WI38 (cell line): ENCODE results near the gene USH2A.

Source experiments
- H3K4me3 ChIP-seq: 2 replicates; pipeline ENCODE4 v1.5.1; 2011; ENCODE audit warnings: low read depth, mild to moderate bottlenecking, control low read depth, low read length
- CTCF ChIP-seq: IDR thresholded peaks from 2 replicates; pipeline ENCODE4 v1.5.1; 2012; ENCODE audit warnings: low read depth, mild to moderate bottlenecking, control low read depth, low read length

Gene USH2A

GRCh38 chr1:216258856-216259255 lies 164.4 kb downstream of the USH2A start:
- H3K4me3 ChIP-seq = no peak overlapping the region
- no peak for TF ChIP-seq CTCF

GRCh38 chr1:216258386-216258785 lies 164.9 kb downstream of the USH2A start:
- no peak for TF ChIP-seq CTCF
- H3K4me3 ChIP-seq = no peak overlapping the region

GRCh38 chr1:216250861-216251260 lies 172.4 kb downstream of the USH2A start:
- TF ChIP-seq CTCF = no peak

GRCh38 chr1:216248628-216249027 lies 174.6 kb downstream of the USH2A start:
- no peak overlapping the region for H3K4me3 ChIP-seq
- TF ChIP-seq CTCF = no peak

More at GRCh38 chr1:216250861-216251260, 172.4 kb downstream of the USH2A start:
- no peak overlapping the region for H3K4me3 ChIP-seq

GRCh38 chr1:216247937-216248336 lies 175.3 kb downstream of the USH2A start:
- no peak for TF ChIP-seq CTCF

GRCh38 chr1:216246577-216247203 lies 176.6 kb downstream of the USH2A start:
- no peak for TF ChIP-seq CTCF
- no peak overlapping the region for H3K4me3 ChIP-seq

More at GRCh38 chr1:216247937-216248336, 175.3 kb downstream of the USH2A start:
- no peak overlapping the region for H3K4me3 ChIP-seq

- no peak overlapping the region for H3K4me3 ChIP-seq
- TF ChIP-seq CTCF = no peak
Observed at GRCh38 chr1:216238844-216239243, 184.4 kb downstream of the USH2A start.
